HepG2 (cell line): ENCODE data around the gene CHRM3. TPM values are rescaled to one million over a fixed set of nuclear protein-coding genes. Genes with fewer than 3 reads are reported as not detected.

Experiments used
- ATAC-seq: fragments of 200-7000 bp; cut with Tn5 transposase; 3 replicates; pipeline ENCODE4 v1.9.1; 2020; ENCODE audit warnings: mild to moderate bottlenecking, moderate library complexity
- BruUV-seq: library from RNA; stranded (reverse); fragments of 400-500 nt; replicated peaks from 2 replicates; lab custom pipeline; 2021; lab: Mats Ljungman, UMichigan
- CTCF ChIA-PET: fragments of 300-600 bp; formaldehyde crosslinking; extraction: SDS; loops from one replicate; lab custom pipeline; 2021; ENCODE audit warnings: low total read pairs, inconsistent platforms, low intra/inter-chr PET ratio; lab: Yijun Ruan, JAX
- POLR2A ChIA-PET: fragments of 350-600 bp; sonication (Branson Sonifier 250); formaldehyde crosslinking; loops from one replicate; lab custom pipeline; 2020; ENCODE audit warnings: antibody characterized with exemption, inconsistent platforms; lab: Yijun Ruan, JAX
- DNase-seq: peaks from one replicate; pipeline ENCODE4 v3.0.0-alpha.2; 2015; ENCODE audit warnings: low spot score
- FAIRE-seq: peaks from 3 replicates; lab custom pipeline; 2011; peaks lifted over from hg19 to GRCh38; lab: Jason Lieb, UNC
- H2AFZ ChIP-seq: one replicate; pipeline ENCODE4 v1.6.1; 2011; ENCODE audit warnings: low read length, inconsistent platforms
- H3K27ac ChIP-seq: fragments of 300-600 bp; 3 replicates; pipeline ENCODE4 v1.8.0; 2011; ENCODE audit warnings: mixed run types, mild to moderate bottlenecking, mixed read lengths, low read length, inconsistent platforms; ENCODE audit not compliant: insufficient read depth; ENCODE audit errors: extremely low read length
- H3K27me3 ChIP-seq, 2 experiments: fragments of 200-600 bp in 1 of 2; 2 replicates in 1 of 2; 3 replicates in 1 of 2; pipeline versions ENCODE4 v1.6.0 to v1.8.0; 2011; ENCODE audit warnings: low read length in 2 of 2, mild to moderate bottlenecking in 2 of 2, moderate library complexity in 2 of 2, inconsistent platforms in 1 of 2; ENCODE audit not compliant: insufficient read depth in 2 of 2, control insufficient read depth in 1 of 2
- H3K36me3 ChIP-seq, 2 experiments: fragments of 200-600 bp in 1 of 2; replicated peaks in 1 of 2; 2 replicates in 1 of 2; 3 replicates in 1 of 2; pipeline versions ENCODE4 v1.5.1 to v1.8.0; 2011; ENCODE audit warnings: low read length in 2 of 2, inconsistent platforms in 1 of 2; ENCODE audit not compliant: insufficient read depth in 2 of 2, control insufficient read depth in 1 of 2
- H3K4me1 ChIP-seq: 2 replicates; pipeline ENCODE4 v1.5.1; 2012; ENCODE audit warnings: low read length, inconsistent platforms; ENCODE audit not compliant: insufficient read depth
- H3K4me2 ChIP-seq: 2 replicates; pipeline ENCODE4 v1.6.0; 2011; ENCODE audit warnings: low read depth, low read length, inconsistent platforms
- H3K4me3 ChIP-seq, 3 experiments: fragments of 200-600 bp in 1 of 3; sonication (generic), shearing (Covaris generic) in 1 of 3; replicated peaks in 1 of 3; 2 replicates each; pipeline ENCODE4 v1.5.1; 2011 to 2016; ENCODE audit warnings: low read length in 3 of 3, inconsistent platforms in 2 of 3, low read depth in 2 of 3, mild to moderate bottlenecking in 2 of 3, control low read depth in 1 of 3, mixed read lengths in 1 of 3; ENCODE audit not compliant: insufficient read depth in 1 of 3
- H3K79me2 ChIP-seq: one replicate; pipeline ENCODE4 v1.6.1; 2011; ENCODE audit warnings: low read length, inconsistent platforms; ENCODE audit not compliant: insufficient read depth
- H3K9ac ChIP-seq: 2 replicates; pipeline ENCODE4 v1.6.0; 2011; ENCODE audit warnings: mild to moderate bottlenecking, low read depth, low read length, inconsistent platforms; ENCODE audit not compliant: insufficient read depth
- H3K9me3 ChIP-seq: 2 replicates; pipeline ENCODE4 v1.5.1; 2012; ENCODE audit warnings: mild to moderate bottlenecking, low read length
- H4K20me1 ChIP-seq: 2 replicates; pipeline ENCODE4 v1.6.0; 2011; ENCODE audit warnings: inconsistent platforms, mild to moderate bottlenecking, low read length, moderate library complexity; ENCODE audit not compliant: insufficient read depth
- ATF2 ChIP-seq: sonication (generic); formaldehyde crosslinking; IDR thresholded peaks from 2 replicates; pipeline ENCODE4 v1.4.0; 2020; ENCODE audit warnings: missing genetic modification reagents
- HDAC6 ChIP-seq: fragments of 200-600 bp; sonication (generic); IDR thresholded peaks from 2 replicates; pipeline ENCODE4 v1.7.0; 2017; ENCODE audit warnings: mild to moderate bottlenecking, antibody characterized with exemption, low read length, low read depth
- HOXA7 ChIP-seq: sonication (generic); formaldehyde crosslinking; IDR thresholded peaks from 2 replicates; pipeline ENCODE4 v1.8.1; 2022; ENCODE audit warnings: mild to moderate bottlenecking, missing genetic modification reagents, moderate library complexity
- KDM5B ChIP-seq: sonication (generic); formaldehyde crosslinking; IDR thresholded peaks from 2 replicates; pipeline ENCODE4 v1.4.0; 2020; ENCODE audit warnings: missing genetic modification reagents, mild to moderate bottlenecking, borderline replicate concordance
- KLF9 ChIP-seq: IDR thresholded peaks from 2 replicates; pipeline ENCODE4 v1.6.1; 2016; ENCODE audit warnings: low read depth
- RARG ChIP-seq: sonication (generic); formaldehyde crosslinking; IDR thresholded peaks from 2 replicates; pipeline ENCODE4 v1.4.0; 2020; ENCODE audit warnings: low read depth, mild to moderate bottlenecking, missing genetic modification reagents
- SMAD9 ChIP-seq: sonication (generic); formaldehyde crosslinking; IDR thresholded peaks from 2 replicates; pipeline ENCODE4 v1.5.1; 2020; ENCODE audit warnings: mild to moderate bottlenecking, missing genetic modification reagents
- ZNF281 ChIP-seq: sonication (generic); formaldehyde crosslinking; IDR thresholded peaks from 2 replicates; pipeline ENCODE4 v1.4.0; 2020; ENCODE audit warnings: missing genetic modification reagents, borderline replicate concordance
- ZNF282 ChIP-seq: fragments of 450-650 bp; IDR thresholded peaks from 2 replicates; pipeline ENCODE4 v1.6.1; 2018; ENCODE audit not compliant: partially characterized antibody
- ZNF441 ChIP-seq: sonication (generic); formaldehyde crosslinking; IDR thresholded peaks from 2 replicates; pipeline ENCODE4 v1.7.0; 2021; ENCODE audit warnings: missing genetic modification reagents, borderline replicate concordance
- ZNF557 ChIP-seq: sonication (generic); formaldehyde crosslinking; IDR thresholded peaks from 2 replicates; pipeline ENCODE4 v1.4.0; 2020; ENCODE audit warnings: missing genetic modification reagents
- WGBS: methylation state at CpG from one replicate; pipeline ENCODE4 v1.1.6; 2017; ENCODE audit warnings: low lambda C conversion rate; 5-methylcytosine and 5-hydroxymethylcytosine counted together
- in situ Hi-C: cut with HindIII; loops from 2 replicates; pipeline ENCODE4 v1.10.0; 2017; ENCODE audit warnings: low pct_unique_long_range_greater_than_20kb; ENCODE audit not compliant: extremely low pct_ligation_motif_present
- intact Hi-C: fragments of 100-400 bp; cut with micrococcal nuclease; formaldehyde crosslinking; loops from one replicate; pipeline ENCODE4 v1.10.0; 2022; ENCODE audit not compliant: unreplicated experiment
- polyA plus RNA-seq, 8 experiments: library from polyadenylated mRNA; depleted of rRNA in 3 of 8; stranded (reverse) in 7 of 8; unstranded in 1 of 8; fragments of >200 nt; fragmentation: Illumina TruSeq in 4 of 8; extraction: Trizol in 4 of 8; gene quantifications; 2 replicates each; pipeline versions ENCODE4 v1.2.1 to v1.2.3, GENCODE V29; 2011 to 2016; ENCODE audit warnings: low read depth in 4 of 8, missing spikeins in 1 of 8, mixed read lengths in 1 of 8; ENCODE audit not compliant: insufficient read depth in 1 of 8
- total RNA-seq, 5 experiments: library from RNA; depleted of rRNA; stranded (reverse); fragments of >200 nt; fragmentation: Illumina TruSeq; extraction: Trizol; gene quantifications; 2 replicates each; pipeline ENCODE4 v1.2.3, GENCODE V29; 2016; ENCODE audit warnings: low read depth in 1 of 5
- TF ChIP-seq, protein P1 (sequence below): sonication (generic); formaldehyde crosslinking; IDR thresholded peaks from 2 replicates; pipeline ENCODE4 v1.4.0; 2020; ENCODE audit warnings: missing genetic modification reagents
- TF ChIP-seq, protein P2 (sequence below): sonication (generic); formaldehyde crosslinking; IDR thresholded peaks from 2 replicates; pipeline ENCODE4 v1.4.0; 2020; ENCODE audit warnings: missing genetic modification reagents
- TF ChIP-seq, protein P3 (sequence below): sonication (generic); formaldehyde crosslinking; IDR thresholded peaks from 2 replicates; pipeline ENCODE4 v1.5.1; 2020; ENCODE audit warnings: missing genetic modification reagents, mild to moderate bottlenecking, borderline replicate concordance

Gene CHRM3
- total and polyA plus RNA-seq, 2 of the 13 experiments (the other 11 are each of a cell fraction or from before 2014, with no cell fraction given) = not detected

GRCh38 chr1:239434181-239434580, 47.8 kb downstream of the CHRM3 start:
- ChIA-PET CTCF (no interaction called here), POLR2A (no interaction called here)
- in situ Hi-C loops (no loop called here), intact Hi-C loops (no loop called here)
- Histone ChIP-seq H3K36me3 (no peaks in the 10 kb centered on the region), H3K9ac (no peak overlapping the region), H3K4me3 (no peak overlapping the region), H3K9me3 (peaks cover 40% of the 10 kb centered on the region), H3K27me3 (no peaks in the 10 kb centered on the region), H3K4me1 (no peaks in the 10 kb centered on the region), H2AFZ (no peak overlapping the region), H3K79me2 (no peaks in the 10 kb centered on the region), H4K20me1 (no peaks in the 10 kb centered on the region), H3K4me2 (no peak overlapping the region), H3K27ac (no peak overlapping the region)
- BruUV-seq = no TSS peak
- ATAC-seq (no peak), DNase-seq (no peak), FAIRE-seq (no peak)
- WGBS = under 1% methylated on average over 5 of the region's 5 CpGs
- no peak for TF ChIP-seq HDAC6
- TF ChIP-seq ZNF441 = no peak
- TF ChIP-seq ATF2 (CRISPR knock-in tag) = no peak
- no peak for TF ChIP-seq ZNF282
- TF ChIP-seq, protein P1, sequence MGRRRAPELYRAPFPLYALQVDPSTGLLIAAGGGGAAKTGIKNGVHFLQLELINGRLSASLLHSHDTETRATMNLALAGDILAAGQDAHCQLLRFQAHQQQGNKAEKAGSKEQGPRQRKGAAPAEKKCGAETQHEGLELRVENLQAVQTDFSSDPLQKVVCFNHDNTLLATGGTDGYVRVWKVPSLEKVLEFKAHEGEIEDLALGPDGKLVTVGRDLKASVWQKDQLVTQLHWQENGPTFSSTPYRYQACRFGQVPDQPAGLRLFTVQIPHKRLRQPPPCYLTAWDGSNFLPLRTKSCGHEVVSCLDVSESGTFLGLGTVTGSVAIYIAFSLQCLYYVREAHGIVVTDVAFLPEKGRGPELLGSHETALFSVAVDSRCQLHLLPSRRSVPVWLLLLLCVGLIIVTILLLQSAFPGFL = no peak
- no peak for TF ChIP-seq ZNF281 (CRISPR knock-in tag)
- no peak for TF ChIP-seq RARG (CRISPR knock-in tag)
- TF ChIP-seq KDM5B (CRISPR knock-in tag) = no peak
- TF ChIP-seq, protein P2, sequence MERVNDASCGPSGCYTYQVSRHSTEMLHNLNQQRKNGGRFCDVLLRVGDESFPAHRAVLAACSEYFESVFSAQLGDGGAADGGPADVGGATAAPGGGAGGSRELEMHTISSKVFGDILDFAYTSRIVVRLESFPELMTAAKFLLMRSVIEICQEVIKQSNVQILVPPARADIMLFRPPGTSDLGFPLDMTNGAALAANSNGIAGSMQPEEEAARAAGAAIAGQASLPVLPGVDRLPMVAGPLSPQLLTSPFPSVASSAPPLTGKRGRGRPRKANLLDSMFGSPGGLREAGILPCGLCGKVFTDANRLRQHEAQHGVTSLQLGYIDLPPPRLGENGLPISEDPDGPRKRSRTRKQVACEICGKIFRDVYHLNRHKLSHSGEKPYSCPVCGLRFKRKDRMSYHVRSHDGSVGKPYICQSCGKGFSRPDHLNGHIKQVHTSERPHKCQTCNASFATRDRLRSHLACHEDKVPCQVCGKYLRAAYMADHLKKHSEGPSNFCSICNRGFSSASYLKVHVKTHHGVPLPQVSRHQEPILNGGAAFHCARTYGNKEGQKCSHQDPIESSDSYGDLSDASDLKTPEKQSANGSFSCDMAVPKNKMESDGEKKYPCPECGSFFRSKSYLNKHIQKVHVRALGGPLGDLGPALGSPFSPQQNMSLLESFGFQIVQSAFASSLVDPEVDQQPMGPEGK = no peak
- TF ChIP-seq, protein P3, sequence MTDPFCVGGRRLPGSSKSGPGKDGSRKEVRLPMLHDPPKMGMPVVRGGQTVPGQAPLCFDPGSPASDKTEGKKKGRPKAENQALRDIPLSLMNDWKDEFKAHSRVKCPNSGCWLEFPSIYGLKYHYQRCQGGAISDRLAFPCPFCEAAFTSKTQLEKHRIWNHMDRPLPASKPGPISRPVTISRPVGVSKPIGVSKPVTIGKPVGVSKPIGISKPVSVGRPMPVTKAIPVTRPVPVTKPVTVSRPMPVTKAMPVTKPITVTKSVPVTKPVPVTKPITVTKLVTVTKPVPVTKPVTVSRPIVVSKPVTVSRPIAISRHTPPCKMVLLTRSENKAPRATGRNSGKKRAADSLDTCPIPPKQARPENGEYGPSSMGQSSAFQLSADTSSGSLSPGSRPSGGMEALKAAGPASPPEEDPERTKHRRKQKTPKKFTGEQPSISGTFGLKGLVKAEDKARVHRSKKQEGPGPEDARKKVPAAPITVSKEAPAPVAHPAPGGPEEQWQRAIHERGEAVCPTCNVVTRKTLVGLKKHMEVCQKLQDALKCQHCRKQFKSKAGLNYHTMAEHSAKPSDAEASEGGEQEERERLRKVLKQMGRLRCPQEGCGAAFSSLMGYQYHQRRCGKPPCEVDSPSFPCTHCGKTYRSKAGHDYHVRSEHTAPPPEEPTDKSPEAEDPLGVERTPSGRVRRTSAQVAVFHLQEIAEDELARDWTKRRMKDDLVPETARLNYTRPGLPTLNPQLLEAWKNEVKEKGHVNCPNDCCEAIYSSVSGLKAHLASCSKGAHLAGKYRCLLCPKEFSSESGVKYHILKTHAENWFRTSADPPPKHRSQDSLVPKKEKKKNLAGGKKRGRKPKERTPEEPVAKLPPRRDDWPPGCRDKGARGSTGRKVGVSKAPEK (CRISPR knock-in tag) = no peak
- TF ChIP-seq SMAD9 (CRISPR knock-in tag) = no peak
- no peak for TF ChIP-seq KLF9 (CRISPR knock-in tag)
- TF ChIP-seq ZNF557 (CRISPR knock-in tag) = no peak
- TF ChIP-seq HOXA7 (CRISPR knock-in tag) = no peak
